ENCODE results near the gene ME1.

DNA sequence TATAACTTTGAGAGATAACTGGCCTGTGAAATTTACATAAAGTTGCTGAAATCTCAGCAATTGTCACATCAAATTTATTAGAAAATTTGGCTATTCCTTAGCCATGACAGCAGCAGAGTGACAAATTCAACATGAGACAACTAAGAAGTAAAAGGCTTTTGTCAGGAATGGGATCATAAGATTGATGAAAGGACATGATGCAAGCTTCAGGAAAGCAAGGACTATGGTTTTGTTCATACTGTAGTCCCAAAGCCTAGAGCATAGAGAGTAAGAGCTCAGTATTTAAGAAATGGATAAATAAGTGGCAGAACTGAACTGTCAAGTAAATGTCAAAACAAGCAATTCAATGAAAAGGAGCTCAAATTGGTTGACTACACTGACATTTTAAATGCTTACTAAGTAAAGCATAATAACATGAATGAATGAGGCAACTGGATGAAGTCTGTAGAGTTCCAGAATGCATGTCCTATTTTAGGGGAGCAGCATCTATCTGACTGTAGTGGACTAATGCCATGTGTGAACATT, 250.4 kb downstream of the ME1 start:
- TF ChIP-seq, protein P1, sequence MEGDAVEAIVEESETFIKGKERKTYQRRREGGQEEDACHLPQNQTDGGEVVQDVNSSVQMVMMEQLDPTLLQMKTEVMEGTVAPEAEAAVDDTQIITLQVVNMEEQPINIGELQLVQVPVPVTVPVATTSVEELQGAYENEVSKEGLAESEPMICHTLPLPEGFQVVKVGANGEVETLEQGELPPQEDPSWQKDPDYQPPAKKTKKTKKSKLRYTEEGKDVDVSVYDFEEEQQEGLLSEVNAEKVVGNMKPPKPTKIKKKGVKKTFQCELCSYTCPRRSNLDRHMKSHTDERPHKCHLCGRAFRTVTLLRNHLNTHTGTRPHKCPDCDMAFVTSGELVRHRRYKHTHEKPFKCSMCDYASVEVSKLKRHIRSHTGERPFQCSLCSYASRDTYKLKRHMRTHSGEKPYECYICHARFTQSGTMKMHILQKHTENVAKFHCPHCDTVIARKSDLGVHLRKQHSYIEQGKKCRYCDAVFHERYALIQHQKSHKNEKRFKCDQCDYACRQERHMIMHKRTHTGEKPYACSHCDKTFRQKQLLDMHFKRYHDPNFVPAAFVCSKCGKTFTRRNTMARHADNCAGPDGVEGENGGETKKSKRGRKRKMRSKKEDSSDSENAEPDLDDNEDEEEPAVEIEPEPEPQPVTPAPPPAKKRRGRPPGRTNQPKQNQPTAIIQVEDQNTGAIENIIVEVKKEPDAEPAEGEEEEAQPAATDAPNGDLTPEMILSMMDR (conservative IDR thresholded peaks at IDR 0.05; ENCODE audit: low read length): no peak
- no peak for TF ChIP-seq EZH2phosphoT487 (IDR thresholded peaks at IDR 0.05; ENCODE audit: borderline replicate concordance)
